ENCODE measurements around the gene IFNAR1.
A peak's percentile ranks its signal among the peaks of the same experiment; 100 is the strongest.
"Not testable (repeated sequence)": the region's sequence is repeated elsewhere in the genome, so short reads cannot be mapped to it uniquely, and the experiment has no call there.

The IFNAR1 gene

GRCh38 chr21:33350676-33351075 is 25.9 kb downstream of the IFNAR1 start:
- DNase-seq (ENCODE audit: low read depth), result no peak
- Histone ChIP-seq H3K9ac (ENCODE audit: low read length) (no peak overlapping the region), H3K4me1 (ENCODE audit: control insufficient read depth, insufficient read depth, low read length) (peaks cover 5% of the 10 kb centered on the region), H3K9me3 (ENCODE audit: control insufficient read depth, low read length) (no peaks in the 10 kb centered on the region), H3K36me3 (ENCODE audit: control insufficient read depth, insufficient read depth, low read length, severe bottlenecking) (peaks cover 58% of the 10 kb centered on the region), H3K27me3 (replicated peaks; ENCODE audit: control insufficient read depth, insufficient read depth, low read length) (no peaks in the 10 kb centered on the region), H3K4me3 (ENCODE audit: low read length) (no peak overlapping the region)

- Histone ChIP-seq H3K4me3 (ENCODE audit: low read length) (no peak overlapping the region), H3K9ac (ENCODE audit: low read length) (no peak overlapping the region), H3K27me3 (replicated peaks; ENCODE audit: control insufficient read depth, insufficient read depth, low read length) (no peaks in the 10 kb centered on the region), H3K36me3 (ENCODE audit: control insufficient read depth, insufficient read depth, low read length, severe bottlenecking) (peaks cover 49% of the 10 kb centered on the region), H3K4me1 (ENCODE audit: control insufficient read depth, insufficient read depth, low read length) (peaks cover 6% of the 10 kb centered on the region), H3K9me3 (ENCODE audit: control insufficient read depth, low read length) (no peaks in the 10 kb centered on the region)
- DNase-seq (ENCODE audit: low read depth), result peak; percentile 15
Observed at GRCh38 chr21:33355355-33355754, 30.6 kb downstream of the IFNAR1 start.

GRCh38 chr21:33355996-33356395 is 31.2 kb downstream of the IFNAR1 start:
- no peak overlapping the region for H3K9ac ChIP-seq (ENCODE audit: low read length)
- no peak for DNase-seq (ENCODE audit: low read depth)
- H3K36me3 ChIP-seq (ENCODE audit: control insufficient read depth, insufficient read depth, low read length, severe bottlenecking), result peaks cover 45% of the 10 kb centered on the region
- H3K4me3 ChIP-seq (ENCODE audit: low read length), result no peak overlapping the region
- peaks cover 12% of the 10 kb centered on the region for H3K4me1 ChIP-seq (ENCODE audit: control insufficient read depth, insufficient read depth, low read length)
- no peaks in the 10 kb centered on the region for H3K27me3 ChIP-seq (replicated peaks; ENCODE audit: control insufficient read depth, insufficient read depth, low read length)
- H3K9me3 ChIP-seq (ENCODE audit: control insufficient read depth, low read length), result no peaks in the 10 kb centered on the region

DNA sequence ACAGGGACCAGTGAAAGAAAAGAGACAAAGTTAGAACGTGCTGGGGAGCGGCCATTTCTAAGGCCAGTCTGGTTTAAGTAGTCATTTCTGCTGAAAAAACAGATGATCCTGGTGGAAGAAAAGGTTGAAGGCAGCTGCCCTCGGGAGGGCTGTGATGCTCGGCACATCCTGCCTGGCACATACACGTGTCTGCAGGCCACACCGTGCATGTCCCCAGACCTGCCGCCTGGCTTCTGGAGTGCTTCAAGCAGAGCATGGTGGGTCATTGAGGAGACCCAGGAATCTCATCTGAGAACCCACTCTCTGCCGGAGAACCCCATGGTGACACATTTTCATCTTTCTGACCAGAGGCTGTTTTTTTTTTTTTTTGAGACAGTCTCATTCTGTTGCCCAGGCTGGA is 32.4 kb downstream of the IFNAR1 start:
- peaks cover 42% of the 10 kb centered on the region for H3K36me3 ChIP-seq (ENCODE audit: control insufficient read depth, insufficient read depth, low read length, severe bottlenecking)
- H3K9ac ChIP-seq (ENCODE audit: low read length), result no peak overlapping the region
- no peaks in the 10 kb centered on the region for H3K9me3 ChIP-seq (ENCODE audit: control insufficient read depth, low read length)
- H3K27me3 ChIP-seq (replicated peaks; ENCODE audit: control insufficient read depth, insufficient read depth, low read length), result no peaks in the 10 kb centered on the region
- DNase-seq (ENCODE audit: low read depth), result no peak
- peaks cover 24% of the 10 kb centered on the region for H3K4me1 ChIP-seq (ENCODE audit: control insufficient read depth, insufficient read depth, low read length)
- no peak overlapping the region for H3K4me3 ChIP-seq (ENCODE audit: low read length)

DNA sequence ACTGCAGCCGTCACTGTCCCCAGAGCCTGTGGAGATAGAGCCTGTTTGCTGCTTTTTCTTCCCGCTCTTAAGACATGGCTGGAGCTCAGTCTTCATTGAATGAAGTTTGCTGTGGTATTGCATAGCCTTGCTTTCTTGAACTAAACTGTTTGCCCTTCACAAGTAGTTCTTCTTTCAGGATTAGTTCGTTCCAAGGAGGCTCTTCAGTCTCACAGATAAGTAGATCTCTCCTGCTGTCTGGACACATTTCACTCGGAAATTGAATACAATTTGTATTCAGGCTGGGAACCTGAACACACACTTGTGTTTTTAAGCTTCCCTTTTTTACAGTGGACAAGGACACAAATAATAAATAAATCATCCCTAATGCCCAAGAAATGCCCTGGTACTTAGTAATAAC is 34.7 kb downstream of the IFNAR1 start:
- Histone ChIP-seq H3K4me1 (ENCODE audit: control insufficient read depth, insufficient read depth, low read length) (peaks cover 24% of the 10 kb centered on the region), H3K27me3 (replicated peaks; ENCODE audit: control insufficient read depth, insufficient read depth, low read length) (no peaks in the 10 kb centered on the region), H3K36me3 (ENCODE audit: control insufficient read depth, insufficient read depth, low read length, severe bottlenecking) (peaks cover 34% of the 10 kb centered on the region), H3K9ac (ENCODE audit: low read length) (no peak overlapping the region), H3K4me3 (ENCODE audit: low read length) (no peak overlapping the region), H3K9me3 (ENCODE audit: control insufficient read depth, low read length) (no peaks in the 10 kb centered on the region)
- no peak for DNase-seq (ENCODE audit: low read depth)

DNA sequence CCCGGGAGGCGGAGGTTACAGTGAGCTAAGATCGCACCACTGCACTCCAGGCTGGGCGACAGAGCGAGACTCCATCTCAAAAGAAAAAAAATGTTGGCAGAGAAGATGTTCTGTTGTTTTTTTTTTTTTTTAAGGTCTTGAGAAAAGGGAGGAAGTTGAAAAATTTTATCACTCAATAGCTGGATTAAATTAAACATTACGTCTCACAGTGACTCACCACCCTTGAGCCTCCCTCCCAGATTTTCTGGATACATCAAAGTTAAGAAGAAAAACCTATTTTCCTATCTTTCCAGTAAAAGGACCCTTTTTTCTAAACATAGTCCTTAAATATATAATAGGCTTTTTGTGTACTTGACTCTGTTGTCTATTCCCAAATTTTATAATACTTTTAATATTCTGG is 35.5 kb downstream of the IFNAR1 start:
- peaks cover 24% of the 10 kb centered on the region for H3K4me1 ChIP-seq (ENCODE audit: control insufficient read depth, insufficient read depth, low read length)
- no peaks in the 10 kb centered on the region for H3K9me3 ChIP-seq (ENCODE audit: control insufficient read depth, low read length)
- H3K9ac ChIP-seq (ENCODE audit: low read length), result no peak overlapping the region
- H3K27me3 ChIP-seq (replicated peaks; ENCODE audit: control insufficient read depth, insufficient read depth, low read length), result no peaks in the 10 kb centered on the region
- peak; percentile 59 for DNase-seq (ENCODE audit: low read depth)
- peaks cover 25% of the 10 kb centered on the region for H3K36me3 ChIP-seq (ENCODE audit: control insufficient read depth, insufficient read depth, low read length, severe bottlenecking)
- no peak overlapping the region for H3K4me3 ChIP-seq (ENCODE audit: low read length)

DNA sequence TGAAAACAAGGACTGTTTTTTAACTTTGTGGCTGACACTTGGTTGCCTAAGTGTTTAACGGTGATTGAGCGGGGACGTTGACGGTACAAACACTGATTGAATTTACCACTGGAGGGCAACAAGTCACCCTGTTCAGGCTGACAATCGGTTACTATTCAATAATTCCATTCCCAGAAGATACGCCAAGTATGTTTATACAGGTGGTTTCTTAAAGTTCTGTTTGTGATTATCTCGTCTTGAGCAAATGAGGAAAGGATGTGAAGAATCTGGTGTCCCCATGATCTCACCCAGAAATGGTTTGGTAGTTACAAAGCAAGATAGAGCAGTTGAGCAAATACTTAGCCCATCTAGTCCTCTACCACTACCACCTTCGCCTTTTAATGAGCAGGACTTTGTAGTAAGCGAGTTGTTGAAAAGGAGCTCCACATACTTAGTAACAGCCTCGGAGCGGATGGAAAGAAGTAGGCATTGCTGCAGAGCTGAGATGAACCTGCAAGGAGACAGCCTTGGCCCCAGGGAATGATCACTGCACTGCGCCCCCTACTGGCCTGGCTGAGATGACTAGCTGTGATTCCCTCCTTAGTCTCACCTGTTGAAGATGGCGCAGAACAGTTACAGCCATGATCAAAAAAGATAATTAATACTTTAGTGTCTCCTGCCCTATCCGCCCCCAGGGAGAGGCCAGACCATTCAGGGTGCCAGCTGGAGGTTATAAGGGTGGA is 36.3 kb downstream of the IFNAR1 start:
- peak; percentile 75 for DNase-seq (ENCODE audit: low read depth)
- H3K27me3 ChIP-seq (replicated peaks; ENCODE audit: control insufficient read depth, insufficient read depth, low read length), result no peaks in the 10 kb centered on the region
- no peak overlapping the region for H3K4me3 ChIP-seq (ENCODE audit: low read length)
- H3K9me3 ChIP-seq (ENCODE audit: control insufficient read depth, low read length), result no peaks in the 10 kb centered on the region
- H3K9ac ChIP-seq (ENCODE audit: low read length), result no peak overlapping the region
- H3K4me1 ChIP-seq (ENCODE audit: control insufficient read depth, insufficient read depth, low read length), result peaks cover 24% of the 10 kb centered on the region
- H3K36me3 ChIP-seq (ENCODE audit: control insufficient read depth, insufficient read depth, low read length, severe bottlenecking), result peaks cover 18% of the 10 kb centered on the region

- H3K9ac ChIP-seq (ENCODE audit: low read length), result no peak overlapping the region
- H3K4me1 ChIP-seq (ENCODE audit: control insufficient read depth, insufficient read depth, low read length), result peaks cover 24% of the 10 kb centered on the region
- DNase-seq (ENCODE audit: low read depth), result no peak
- H3K9me3 ChIP-seq (ENCODE audit: control insufficient read depth, low read length), result peaks cover 9% of the 10 kb centered on the region
- H3K27me3 ChIP-seq (replicated peaks; ENCODE audit: control insufficient read depth, insufficient read depth, low read length), result no peaks in the 10 kb centered on the region
- peaks cover 8% of the 10 kb centered on the region for H3K36me3 ChIP-seq (ENCODE audit: control insufficient read depth, insufficient read depth, low read length, severe bottlenecking)
- no peak overlapping the region for H3K4me3 ChIP-seq (ENCODE audit: low read length)
Observed at GRCh38 chr21:33362044-33362555, 37.3 kb downstream of the IFNAR1 start.

- DNase-seq (ENCODE audit: low read depth); H3K36me3 ChIP-seq (ENCODE audit: control insufficient read depth, insufficient read depth, low read length, severe bottlenecking); H3K9ac ChIP-seq (ENCODE audit: low read length); H3K27me3 ChIP-seq (replicated peaks; ENCODE audit: control insufficient read depth, insufficient read depth, low read length); H3K4me3 ChIP-seq (ENCODE audit: low read length): not testable (repeated sequence)
- peaks cover 24% of the 10 kb centered on the region for H3K4me1 ChIP-seq (ENCODE audit: control insufficient read depth, insufficient read depth, low read length)
- H3K9me3 ChIP-seq (ENCODE audit: control insufficient read depth, low read length), result peaks cover 25% of the 10 kb centered on the region
Observed at GRCh38 chr21:33363911-33364609, 39.3 kb downstream of the IFNAR1 start.

DNA sequence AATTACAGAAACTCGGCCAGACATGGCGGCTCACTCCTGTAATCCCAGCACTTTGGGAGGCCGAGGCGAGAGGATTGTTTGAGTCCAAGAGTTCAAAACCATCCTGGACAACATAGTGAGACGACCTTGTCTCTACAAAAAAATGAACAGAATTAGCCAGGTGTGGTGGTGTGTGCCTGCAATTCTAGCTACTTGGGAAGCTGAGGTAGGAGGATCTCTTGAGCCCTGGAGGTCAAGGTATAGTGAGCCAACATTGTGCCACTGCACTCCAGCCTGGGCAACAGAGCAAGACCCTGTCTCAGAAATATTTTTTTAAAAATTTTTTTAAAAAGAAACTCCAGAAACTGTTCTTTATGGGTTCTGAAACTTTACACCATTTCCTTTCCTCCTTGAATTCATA is 40.1 kb downstream of the IFNAR1 start:
- no peak overlapping the region for H3K4me3 ChIP-seq (ENCODE audit: low read length)
- no peaks in the 10 kb centered on the region for H3K36me3 ChIP-seq (ENCODE audit: control insufficient read depth, insufficient read depth, low read length, severe bottlenecking)
- no peak for DNase-seq (ENCODE audit: low read depth)
- H3K27me3 ChIP-seq (replicated peaks; ENCODE audit: control insufficient read depth, insufficient read depth, low read length), result no peaks in the 10 kb centered on the region
- peaks cover 24% of the 10 kb centered on the region for H3K4me1 ChIP-seq (ENCODE audit: control insufficient read depth, insufficient read depth, low read length)
- peaks cover 27% of the 10 kb centered on the region for H3K9me3 ChIP-seq (ENCODE audit: control insufficient read depth, low read length)
- no peak overlapping the region for H3K9ac ChIP-seq (ENCODE audit: low read length)

DNA sequence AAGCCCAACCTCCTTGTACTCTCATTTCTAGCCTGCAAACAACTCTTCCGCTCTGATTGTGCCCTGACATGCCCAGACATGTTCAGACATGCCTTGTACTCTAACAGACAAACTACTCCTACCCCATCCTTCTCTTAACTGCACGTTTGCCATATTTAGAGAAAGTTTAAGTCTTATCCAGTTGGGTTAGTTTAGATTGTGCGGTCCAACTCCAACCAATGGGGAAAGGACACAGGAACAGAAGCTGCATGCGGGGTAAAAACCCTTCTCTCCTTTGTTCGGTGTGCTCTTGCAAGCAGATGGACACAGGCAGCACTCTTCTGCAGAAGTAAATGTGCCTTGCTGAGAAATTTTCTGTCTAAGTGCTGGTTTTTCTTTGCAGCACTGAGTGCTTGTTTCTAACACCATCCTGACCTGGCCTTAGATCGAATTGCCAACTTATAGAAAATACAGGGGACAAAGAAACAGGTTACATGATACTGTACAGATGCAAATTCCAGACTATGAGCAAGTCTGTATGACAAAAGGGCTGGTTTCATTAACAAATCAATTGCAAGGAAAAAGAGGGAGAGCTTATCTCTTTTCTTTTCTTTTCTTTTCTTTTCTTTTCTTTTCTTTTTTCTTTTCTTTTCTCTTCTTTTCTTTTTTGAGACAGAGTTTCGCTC is 42.7 kb downstream of the IFNAR1 start:
- no peak for DNase-seq (ENCODE audit: low read depth)
- Histone ChIP-seq H3K27me3 (replicated peaks; ENCODE audit: control insufficient read depth, insufficient read depth, low read length) (no peaks in the 10 kb centered on the region), H3K4me3 (ENCODE audit: low read length) (peak overlapping the region; percentile 59), H3K9me3 (ENCODE audit: control insufficient read depth, low read length) (peaks cover 32% of the 10 kb centered on the region), H3K36me3 (ENCODE audit: control insufficient read depth, insufficient read depth, low read length, severe bottlenecking) (no peaks in the 10 kb centered on the region), H3K4me1 (ENCODE audit: control insufficient read depth, insufficient read depth, low read length) (no peaks in the 10 kb centered on the region), H3K9ac (ENCODE audit: low read length) (no peak overlapping the region)
